ENCODE measurements around the gene RPEL1.
"Not testable (repeated sequence)": the region's sequence is repeated elsewhere in the genome, so short reads cannot be mapped to it uniquely, and the experiment has no call there.

DNA sequence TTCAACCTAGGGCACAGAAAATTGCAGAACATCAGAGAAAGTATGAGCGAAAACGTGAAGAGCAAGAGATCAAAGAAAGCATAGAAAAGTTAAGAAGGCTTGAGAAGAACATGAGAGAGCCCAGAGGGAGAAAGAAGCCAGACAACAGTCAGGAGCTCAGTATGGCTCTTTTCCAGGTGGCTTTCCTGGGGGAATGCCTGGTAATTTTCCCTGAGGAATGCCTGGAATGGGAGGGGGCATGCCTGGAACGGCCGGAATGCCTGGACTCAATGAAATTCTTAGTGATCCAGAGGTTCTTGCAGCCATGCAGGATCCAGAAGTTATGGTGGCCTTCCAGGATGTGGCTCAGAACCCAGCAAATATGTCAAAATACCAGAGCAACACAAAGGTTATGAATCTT is 29.3 kb upstream of the RPEL1 start:
- TF ChIP-seq, protein P1, sequence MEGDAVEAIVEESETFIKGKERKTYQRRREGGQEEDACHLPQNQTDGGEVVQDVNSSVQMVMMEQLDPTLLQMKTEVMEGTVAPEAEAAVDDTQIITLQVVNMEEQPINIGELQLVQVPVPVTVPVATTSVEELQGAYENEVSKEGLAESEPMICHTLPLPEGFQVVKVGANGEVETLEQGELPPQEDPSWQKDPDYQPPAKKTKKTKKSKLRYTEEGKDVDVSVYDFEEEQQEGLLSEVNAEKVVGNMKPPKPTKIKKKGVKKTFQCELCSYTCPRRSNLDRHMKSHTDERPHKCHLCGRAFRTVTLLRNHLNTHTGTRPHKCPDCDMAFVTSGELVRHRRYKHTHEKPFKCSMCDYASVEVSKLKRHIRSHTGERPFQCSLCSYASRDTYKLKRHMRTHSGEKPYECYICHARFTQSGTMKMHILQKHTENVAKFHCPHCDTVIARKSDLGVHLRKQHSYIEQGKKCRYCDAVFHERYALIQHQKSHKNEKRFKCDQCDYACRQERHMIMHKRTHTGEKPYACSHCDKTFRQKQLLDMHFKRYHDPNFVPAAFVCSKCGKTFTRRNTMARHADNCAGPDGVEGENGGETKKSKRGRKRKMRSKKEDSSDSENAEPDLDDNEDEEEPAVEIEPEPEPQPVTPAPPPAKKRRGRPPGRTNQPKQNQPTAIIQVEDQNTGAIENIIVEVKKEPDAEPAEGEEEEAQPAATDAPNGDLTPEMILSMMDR (IDR thresholded peaks at IDR 0.05) = not testable (repeated sequence)
- not testable (repeated sequence) for TF ChIP-seq POLR2A (IDR thresholded peaks at IDR 0.05); POLR2AphosphoS5 (IDR thresholded peaks at IDR 0.05; ENCODE audit: insufficient read depth in 1 of 2, low read depth in 1 of 2)

Data from vagina (tissue), 2 donors.